Measurements from ENCODE around the gene GNAS.
"Not testable (repeated sequence)": the region's sequence is repeated elsewhere in the genome, so short reads cannot be mapped to it uniquely, and the experiment has no call there.

GNAS gene

DNA sequence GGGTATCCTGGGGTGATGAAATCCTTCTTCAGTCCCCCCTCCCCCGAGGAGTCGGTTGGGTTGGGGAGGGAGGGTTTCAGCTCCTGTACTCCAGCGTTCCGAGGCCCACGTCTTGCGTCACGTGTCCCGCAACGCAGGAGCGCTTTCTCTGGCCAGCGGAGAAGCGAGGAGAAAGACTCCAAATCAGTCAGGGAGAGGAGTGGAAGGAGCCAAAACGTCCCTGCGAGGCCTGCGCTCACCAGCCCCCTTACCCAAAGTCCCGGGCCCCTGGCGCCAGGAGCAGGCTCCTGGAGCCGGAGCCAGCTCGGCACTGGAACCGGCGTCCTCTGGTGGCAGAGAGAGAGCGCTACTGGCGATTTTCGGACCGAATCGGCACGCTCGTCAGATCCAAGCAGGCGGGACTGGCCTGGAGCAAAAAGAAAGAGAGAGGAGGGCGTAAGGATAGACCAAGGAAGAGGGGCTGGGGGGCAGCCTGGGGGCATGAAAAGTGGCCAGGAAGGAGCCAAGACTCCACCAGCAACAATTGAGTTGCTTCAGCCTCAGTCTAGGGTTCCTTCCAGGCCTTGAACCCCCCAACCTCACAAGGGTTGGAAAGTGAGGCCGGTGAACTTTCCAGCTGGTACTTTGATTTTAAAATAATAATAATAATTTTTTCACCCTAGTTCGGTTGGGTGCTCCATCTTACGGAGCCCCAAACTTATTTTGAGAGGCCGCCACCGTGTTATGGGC is at the start of gene GNAS:
Gene GNAS, plus strand, starts transcription at position 174 of the 729 bp plus-strand sequence.
- DNase-seq (ENCODE audit: low spot score) = peak; percentile 84

DNA sequence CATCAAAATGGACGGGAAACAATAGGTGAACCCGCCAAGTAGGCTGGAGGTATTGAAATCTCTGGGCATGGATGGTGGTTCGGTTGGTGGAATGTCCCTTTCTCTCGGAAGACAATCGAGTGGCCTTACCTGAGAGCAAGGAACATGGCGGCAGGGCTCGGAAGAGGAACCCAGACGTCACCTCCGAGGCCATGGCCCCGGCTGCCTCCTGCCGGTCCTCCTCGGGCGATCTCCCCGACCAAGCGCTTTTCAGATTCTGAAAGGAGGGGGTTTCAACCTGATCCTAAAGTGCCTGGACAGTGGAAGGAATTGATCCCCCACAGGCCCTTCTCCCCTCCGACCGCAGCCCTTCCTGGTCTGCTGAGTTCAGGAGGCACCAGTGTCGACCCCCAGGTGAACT is 49.0 kb upstream of the GNAS start:
- no peak for DNase-seq (ENCODE audit: low spot score)

GRCh38 chr20:58807801-58808200 is 44.7 kb upstream of the GNAS start:
- DNase-seq (ENCODE audit: low spot score) = no peak

DNA sequence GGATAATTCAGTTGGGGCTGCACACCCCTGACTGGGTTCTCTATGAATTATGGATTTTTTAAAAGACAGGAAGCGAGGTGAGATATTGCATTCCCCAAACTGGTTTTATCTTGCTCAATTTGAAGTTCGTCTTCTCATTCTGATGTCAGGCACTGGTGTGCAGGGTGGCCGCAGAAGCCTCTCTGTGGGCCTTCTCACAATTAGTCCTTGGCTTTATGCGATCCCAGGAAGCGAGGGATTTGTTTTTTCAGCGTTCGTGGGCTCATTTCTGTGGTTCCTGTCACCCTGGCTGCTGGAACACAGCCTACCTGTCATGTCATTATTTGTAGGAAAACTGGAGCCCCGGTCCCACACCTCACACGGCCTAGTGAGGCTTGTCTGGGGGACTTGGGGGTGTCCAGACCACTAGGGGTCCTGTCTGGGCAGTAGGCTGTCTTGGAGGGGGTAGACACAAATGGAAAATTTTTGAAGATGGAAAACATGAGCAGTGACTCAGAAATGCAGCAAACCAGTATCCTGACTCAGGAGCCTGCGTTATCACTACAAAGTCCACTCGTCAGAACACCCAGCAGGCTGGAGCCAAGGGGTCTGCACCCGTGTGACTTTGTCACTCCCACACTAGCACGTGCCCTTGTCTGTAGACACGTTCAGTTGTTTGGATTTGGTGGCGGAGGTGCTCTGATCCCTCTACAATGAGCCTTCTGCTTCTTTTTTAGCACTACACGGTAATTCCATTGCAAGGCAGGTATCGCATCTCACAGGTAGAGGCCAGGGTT is 44.1 kb upstream of the GNAS start:
- no peak for DNase-seq (ENCODE audit: low spot score)

- no peak for DNase-seq (ENCODE audit: low spot score)
These were observed 42.2 kb upstream of the GNAS start for GRCh38 chr20:58810116-58810878.

DNA sequence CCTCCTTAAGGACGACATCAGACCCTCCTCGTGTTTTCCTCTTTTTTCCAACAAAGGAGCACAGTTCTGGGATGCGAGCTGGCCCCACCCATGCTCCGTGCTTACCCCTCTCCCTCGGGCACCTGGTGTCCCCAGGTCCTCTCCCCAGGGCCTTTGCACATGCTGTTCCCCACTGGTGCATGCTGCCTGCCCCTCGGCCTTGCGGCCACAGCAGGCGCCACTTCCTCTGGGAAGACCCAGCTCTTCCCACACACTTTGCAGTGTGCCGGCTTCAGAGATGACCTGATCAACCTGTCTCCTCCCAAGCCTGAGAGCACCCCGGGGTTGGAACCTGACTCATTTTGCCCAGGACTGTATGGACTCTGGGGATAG is 41.7 kb upstream of the GNAS start:
- no peak for DNase-seq (ENCODE audit: low spot score)

- DNase-seq (ENCODE audit: low spot score) = no peak
These were observed 41.2 kb upstream of the GNAS start for GRCh38 chr20:58811334-58811733.

GRCh38 chr20:58813369-58813768 is 39.1 kb upstream of the GNAS start:
- DNase-seq (ENCODE audit: low spot score) = no peak

GRCh38 chr20:58815448-58815847 is 37.1 kb upstream of the GNAS start:
- no peak for DNase-seq (ENCODE audit: low spot score)

- no peak for DNase-seq (ENCODE audit: low spot score)
These were observed 36.5 kb upstream of the GNAS start for GRCh38 chr20:58816051-58816450.

DNA sequence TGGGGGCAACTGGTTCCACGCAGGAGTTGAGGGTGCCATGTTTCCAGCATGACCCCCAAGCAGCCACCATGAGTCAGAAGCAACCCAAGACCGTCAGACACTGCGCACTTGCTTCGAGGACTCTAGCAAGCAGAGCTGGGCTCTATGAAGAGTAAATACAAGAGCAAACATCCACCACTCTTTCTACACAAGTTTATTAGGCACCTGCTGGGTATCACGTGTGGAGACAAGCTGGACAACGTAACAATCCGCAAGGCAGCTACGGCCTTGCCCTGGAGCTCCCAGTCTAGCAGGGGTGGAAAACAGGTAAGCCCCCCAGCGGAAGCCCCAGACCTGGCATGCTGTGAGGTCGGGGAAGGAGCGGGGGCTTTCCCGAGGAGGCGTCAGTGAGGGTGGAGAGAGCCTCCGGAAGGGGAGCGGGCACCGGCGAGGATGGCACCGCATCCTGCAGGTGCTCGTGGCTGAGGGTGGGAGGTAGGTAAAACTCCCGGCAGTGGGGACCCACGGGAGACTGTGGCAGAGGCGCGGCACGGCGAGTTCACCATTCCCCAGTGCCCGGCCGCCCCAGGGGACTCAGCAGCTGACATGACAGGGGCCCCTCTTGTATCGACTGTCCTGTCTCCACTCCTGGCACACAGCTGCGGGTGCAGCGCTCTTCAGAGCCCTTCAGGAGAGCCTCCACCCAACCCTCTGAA is 35.4 kb upstream of the GNAS start:
- DNase-seq (ENCODE audit: low spot score) = no peak

- DNase-seq (ENCODE audit: low spot score) = no peak
These were observed 34.8 kb upstream of the GNAS start for GRCh38 chr20:58817748-58818147.

- no peak for DNase-seq (ENCODE audit: low spot score)
These were observed 33.8 kb upstream of the GNAS start for GRCh38 chr20:58818586-58819285.

- no peak for DNase-seq (ENCODE audit: low spot score)
These were observed 32.6 kb upstream of the GNAS start for GRCh38 chr20:58819921-58820320.

DNA sequence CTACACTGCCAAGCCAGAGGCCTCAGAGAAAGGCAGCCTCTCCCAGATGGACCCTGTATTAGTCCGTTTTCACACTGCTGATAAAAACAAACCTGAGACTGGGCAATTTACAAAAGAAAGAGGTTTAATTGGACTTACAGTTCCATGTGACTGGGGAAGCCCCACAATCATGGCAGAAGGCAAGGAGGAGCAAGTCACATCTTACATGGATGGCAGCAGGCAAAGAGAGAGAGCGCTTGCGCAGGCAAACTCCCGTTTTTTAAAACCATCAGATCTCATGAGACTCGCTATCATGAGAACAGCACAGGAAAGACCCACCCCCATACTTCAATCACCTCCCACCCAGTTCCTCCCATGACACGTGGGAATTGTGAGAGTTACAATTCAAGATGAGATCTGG is 32.0 kb upstream of the GNAS start:
- DNase-seq (ENCODE audit: low spot score) = not testable (repeated sequence)

DNA sequence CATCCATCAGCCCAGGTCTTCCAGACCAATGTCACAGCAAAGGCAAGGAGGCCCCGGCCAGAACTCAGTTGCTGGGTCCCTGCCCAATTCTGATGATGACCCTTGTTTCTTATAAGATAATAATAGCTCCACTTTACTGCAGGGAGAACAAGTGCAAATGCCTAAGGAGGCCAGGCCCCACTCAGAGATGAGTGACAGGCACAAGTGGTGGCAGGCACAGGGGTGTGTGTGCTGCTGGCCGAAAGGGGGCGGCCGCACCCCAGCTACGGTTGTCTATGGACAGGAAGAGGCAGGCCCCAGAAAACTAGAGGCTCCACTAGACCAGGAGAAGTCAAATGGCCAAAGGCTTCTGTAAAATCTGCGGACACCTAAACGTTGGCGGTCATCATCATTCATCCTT is 30.4 kb upstream of the GNAS start:
- no peak for DNase-seq (ENCODE audit: low spot score)

DNA sequence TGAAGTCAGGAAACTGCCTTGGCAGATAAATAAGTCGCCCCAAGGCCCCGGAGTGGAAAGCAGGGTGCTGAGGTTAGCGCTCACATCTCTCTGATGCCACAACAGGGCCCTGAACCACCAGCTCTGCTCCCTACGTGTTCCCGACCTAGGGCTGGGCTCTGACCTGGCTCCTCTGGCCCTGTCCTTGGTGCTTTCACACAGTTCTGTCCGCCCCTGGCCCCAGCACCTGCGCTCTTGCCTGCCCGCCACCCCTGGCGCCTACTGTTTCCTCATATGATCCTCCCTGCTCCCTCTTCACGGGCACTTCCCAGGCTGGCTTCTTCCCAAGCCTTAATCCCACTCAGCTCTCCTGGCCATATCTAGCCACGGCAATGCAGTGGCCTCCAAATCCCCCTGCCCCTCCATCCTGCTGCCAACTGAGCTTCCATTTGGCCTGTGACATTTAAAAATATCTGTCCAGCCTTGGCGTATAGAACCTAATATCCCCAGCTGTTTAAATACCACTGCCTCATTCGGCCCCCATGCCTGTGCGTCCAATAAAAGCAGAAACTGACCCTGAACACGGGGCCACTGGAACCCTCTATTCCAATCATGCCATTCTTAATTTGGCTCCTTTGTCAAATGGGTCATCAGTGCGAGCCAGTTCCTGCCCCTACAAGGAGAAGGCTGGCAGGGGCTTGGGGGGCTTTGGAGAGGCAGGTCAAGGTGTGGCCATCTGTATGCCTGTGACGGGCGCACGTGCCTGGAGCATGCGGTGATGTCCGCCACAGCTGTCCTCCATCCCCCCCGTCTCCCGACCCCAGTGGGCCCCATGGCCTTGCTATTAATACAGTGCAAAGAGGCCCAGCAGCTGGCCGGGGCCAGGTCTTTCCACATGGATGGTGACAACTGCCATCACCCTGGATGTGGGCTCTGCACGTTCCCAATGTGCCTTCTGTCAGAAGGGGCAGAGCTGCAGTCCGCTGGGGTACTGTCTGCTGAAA is 29.5 kb upstream of the GNAS start:
- no peak for DNase-seq (ENCODE audit: low spot score)

GRCh38 chr20:58824843-58825242 is 27.7 kb upstream of the GNAS start:
- no peak for DNase-seq (ENCODE audit: low spot score)

GRCh38 chr20:58825450-58825849 is 27.1 kb upstream of the GNAS start:
- no peak for DNase-seq (ENCODE audit: low spot score)

- no peak for DNase-seq (ENCODE audit: low spot score)
These were observed 26.2 kb upstream of the GNAS start for GRCh38 chr20:58826271-58826670.
